Colonic mucosa (tissue), 4 donors: Measurements from ENCODE around the gene GPATCH2L. TPM values are rescaled to one million over a fixed set of nuclear protein-coding genes. Genes with fewer than 3 reads are reported as not detected.

ENCODE experiments used
- DNase-seq: peaks from one replicate; pipeline ENCODE4 v3.0.0-alpha.2; 2020
- H3K27ac ChIP-seq: fragments of 200-600 bp; one replicate; pipeline ENCODE4 v1.8.0; 2021
- H3K27me3 ChIP-seq: fragments of 200-600 bp; one replicate; pipeline ENCODE4 v1.8.0; 2021
- H3K36me3 ChIP-seq: fragments of 200-600 bp; one replicate; pipeline ENCODE4 v1.8.0; 2021
- H3K4me1 ChIP-seq: fragments of 200-600 bp; one replicate; pipeline ENCODE4 v1.8.0; 2021; ENCODE audit warnings: mild to moderate bottlenecking
- H3K4me3 ChIP-seq: fragments of 200-600 bp; one replicate; pipeline ENCODE4 v1.8.0; 2021
- H3K9ac ChIP-seq, 2 donors: one replicate each; pipeline ENCODE4 v1.7.0; 2013; ENCODE audit warnings: control low read depth in 2 of 2, low read depth in 2 of 2, low read length in 2 of 2
- H3K9me3 ChIP-seq: fragments of 200-600 bp; one replicate; pipeline ENCODE4 v1.8.0; 2021
- intact Hi-C: fragments of 100-400 bp; cut with DNase I; formaldehyde crosslinking; loops from one replicate; pipeline ENCODE4 v1.14.1; 2022
- total RNA-seq, 2 donors: library from RNA; stranded (reverse); fragmentation: NEBNext Ultra II Directional in 1 of 2; extraction: Animal tissue kit (Norgen Biotek cat#: 25700) in 1 of 2; gene quantifications; one replicate each; pipeline ENCODE4 v1.2.1, GENCODE V29; 2021
- TF ChIP-seq, protein P1 (sequence below): fragments of 200-600 bp; IDR thresholded peaks from one replicate; pipeline ENCODE4 v1.8.0; 2022; ENCODE audit warnings: antibody characterized with exemption, mild to moderate bottlenecking
- donor health status: healthy.
- donor health status: DM: no; HTN: no; CAD: no.
- donor health status: DM: no; HTN: no; CAD: no.

Gene GPATCH2L
- total RNA-seq, 2 donors from 2014 or later: 33.7 to 34.7 TPM

DNA sequence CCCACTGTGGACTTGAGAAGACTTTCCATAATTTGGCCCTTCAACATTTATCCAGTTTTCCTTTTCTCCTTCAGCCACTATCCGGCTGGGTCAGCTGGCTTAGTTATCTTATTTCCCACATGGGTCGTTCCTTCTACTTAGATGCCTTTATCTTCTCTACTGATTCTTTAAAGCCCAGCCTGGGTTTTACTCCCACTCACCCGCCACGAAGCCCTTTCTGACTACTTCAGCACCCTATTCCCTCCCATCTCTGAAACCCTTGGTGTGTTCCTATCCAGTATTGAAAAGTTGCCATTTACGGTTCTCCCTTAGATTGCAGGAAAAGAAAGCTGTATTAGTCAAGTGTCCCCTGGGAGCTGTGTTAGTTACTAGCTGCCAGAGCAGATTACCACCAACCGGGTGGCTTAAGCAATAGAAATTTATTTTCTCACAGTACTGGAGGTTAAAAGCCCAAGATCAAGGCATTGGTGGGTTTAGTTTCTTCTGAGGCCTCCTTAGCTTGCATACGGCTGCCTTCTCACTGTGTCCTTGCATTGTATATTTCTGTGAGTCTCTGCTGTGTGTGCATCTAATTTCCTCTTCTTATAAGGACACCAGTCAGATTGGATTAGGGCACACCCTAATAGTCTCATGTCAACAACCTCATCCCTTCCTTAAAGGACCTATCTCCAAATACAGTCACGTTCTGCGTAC lies 105.5 kb downstream of the GPATCH2L start:
- TF ChIP-seq, protein P1, sequence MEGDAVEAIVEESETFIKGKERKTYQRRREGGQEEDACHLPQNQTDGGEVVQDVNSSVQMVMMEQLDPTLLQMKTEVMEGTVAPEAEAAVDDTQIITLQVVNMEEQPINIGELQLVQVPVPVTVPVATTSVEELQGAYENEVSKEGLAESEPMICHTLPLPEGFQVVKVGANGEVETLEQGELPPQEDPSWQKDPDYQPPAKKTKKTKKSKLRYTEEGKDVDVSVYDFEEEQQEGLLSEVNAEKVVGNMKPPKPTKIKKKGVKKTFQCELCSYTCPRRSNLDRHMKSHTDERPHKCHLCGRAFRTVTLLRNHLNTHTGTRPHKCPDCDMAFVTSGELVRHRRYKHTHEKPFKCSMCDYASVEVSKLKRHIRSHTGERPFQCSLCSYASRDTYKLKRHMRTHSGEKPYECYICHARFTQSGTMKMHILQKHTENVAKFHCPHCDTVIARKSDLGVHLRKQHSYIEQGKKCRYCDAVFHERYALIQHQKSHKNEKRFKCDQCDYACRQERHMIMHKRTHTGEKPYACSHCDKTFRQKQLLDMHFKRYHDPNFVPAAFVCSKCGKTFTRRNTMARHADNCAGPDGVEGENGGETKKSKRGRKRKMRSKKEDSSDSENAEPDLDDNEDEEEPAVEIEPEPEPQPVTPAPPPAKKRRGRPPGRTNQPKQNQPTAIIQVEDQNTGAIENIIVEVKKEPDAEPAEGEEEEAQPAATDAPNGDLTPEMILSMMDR: no peak
- Histone ChIP-seq H3K27ac (no peak overlapping the region), H3K36me3 (no peaks in the 10 kb centered on the region), H3K9ac (no peak overlapping the region), H3K9me3 (no peaks in the 10 kb centered on the region), H3K4me3 (no peak overlapping the region), H3K4me1 (no peaks in the 10 kb centered on the region), H3K27me3 (no peaks in the 10 kb centered on the region)
- no peak for DNase-seq
- intact Hi-C loops: no loop called here

DNA sequence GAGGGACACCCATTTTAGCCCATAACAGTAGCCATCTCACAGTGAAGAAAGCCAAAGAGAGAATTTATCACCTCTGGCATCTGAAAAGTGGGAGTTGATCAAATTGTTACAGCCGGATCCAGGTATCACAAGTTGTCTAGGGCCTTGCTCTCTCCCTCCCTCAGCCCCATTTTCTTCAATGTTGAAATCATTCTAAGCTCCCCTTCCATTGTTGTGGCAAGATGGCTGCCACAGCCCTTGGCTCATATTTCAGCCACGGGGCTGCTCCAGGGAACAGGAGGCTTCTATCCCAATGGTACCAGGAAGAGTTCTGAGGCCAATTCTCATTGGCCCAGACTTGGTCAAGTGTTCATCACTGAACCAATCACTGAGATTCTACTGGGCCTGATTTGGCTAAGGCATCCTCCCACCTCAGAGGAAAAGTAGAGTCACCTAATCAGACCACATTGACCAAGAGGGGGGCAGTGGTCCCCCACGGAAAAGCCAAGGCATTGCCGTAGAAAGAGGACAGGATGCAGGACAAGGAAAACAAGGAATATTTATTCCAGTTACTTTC lies 106.2 kb downstream of the GPATCH2L start:
- Histone ChIP-seq H3K4me3 (no peak overlapping the region), H3K27ac (no peak overlapping the region), H3K27me3 (no peaks in the 10 kb centered on the region), H3K36me3 (no peaks in the 10 kb centered on the region), H3K9me3 (no peaks in the 10 kb centered on the region), H3K9ac (no peak overlapping the region), H3K4me1 (no peaks in the 10 kb centered on the region)
- TF ChIP-seq, protein P1: no peak
- no peak for DNase-seq
- intact Hi-C loops: no loop called here

DNA sequence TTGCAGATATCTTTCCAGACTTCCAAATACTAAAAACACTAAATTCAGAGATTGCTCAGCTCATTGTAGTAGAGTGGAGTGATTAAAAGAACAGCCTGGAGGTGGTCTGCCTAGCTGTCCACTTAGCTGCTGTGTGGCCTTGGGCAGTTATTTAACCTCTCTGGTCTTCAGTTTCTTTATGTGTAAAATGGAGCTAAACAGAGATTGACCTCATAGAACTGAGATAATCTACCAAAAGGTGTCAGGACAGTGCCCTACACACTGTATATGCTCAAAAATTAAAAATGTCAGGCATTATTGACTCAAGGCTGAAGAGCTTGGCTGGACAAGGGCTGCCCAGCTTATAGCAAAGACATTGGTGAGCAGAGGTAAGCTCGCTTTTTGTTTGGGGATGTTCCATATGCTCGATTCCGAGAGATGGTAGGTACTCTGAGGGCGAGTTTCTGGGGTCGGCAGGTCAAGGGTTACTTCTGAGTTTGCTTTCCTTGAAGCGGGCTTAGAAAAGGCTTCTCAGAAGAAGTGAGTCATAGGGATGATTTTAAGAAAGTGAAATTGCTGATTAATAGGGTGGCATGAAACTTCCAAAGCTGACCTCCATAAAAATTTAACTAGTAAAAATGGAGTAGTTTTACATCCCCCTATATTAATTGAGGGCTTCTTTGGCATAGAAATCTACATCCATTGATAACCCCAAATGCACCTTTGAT lies 107.5 kb downstream of the GPATCH2L start:
- Histone ChIP-seq H3K36me3 (no peaks in the 10 kb centered on the region), H3K9ac (no peak overlapping the region), H3K4me1 (no peaks in the 10 kb centered on the region), H3K27me3 (no peaks in the 10 kb centered on the region), H3K9me3 (no peaks in the 10 kb centered on the region), H3K4me3 (no peak overlapping the region), H3K27ac (no peak overlapping the region)
- TF ChIP-seq, protein P1: no peak
- intact Hi-C loops: no loop called here
- no peak for DNase-seq

DNA sequence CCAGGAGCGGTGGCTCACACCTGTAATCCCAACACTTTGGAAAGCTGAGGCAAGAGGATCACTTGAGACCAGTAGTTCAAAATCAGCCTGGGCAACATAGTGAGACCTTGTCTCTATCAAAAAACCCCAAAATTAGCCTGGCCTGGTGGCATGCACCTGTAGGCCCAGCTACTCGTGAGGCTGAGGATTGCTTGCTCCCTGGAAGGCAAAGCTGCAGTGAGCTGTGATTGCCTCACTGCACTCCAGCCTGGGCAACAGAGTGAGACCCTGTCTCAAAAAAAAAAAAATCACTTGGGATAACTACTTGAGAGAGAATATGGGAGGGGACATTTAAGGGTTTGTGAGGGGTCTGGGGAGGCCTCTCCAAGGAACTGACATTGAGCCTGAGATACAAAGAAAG lies 109.0 kb downstream of the GPATCH2L start:
- Histone ChIP-seq H3K9me3 (no peaks in the 10 kb centered on the region), H3K36me3 (no peaks in the 10 kb centered on the region), H3K9ac (no peak overlapping the region), H3K4me3 (no peak overlapping the region), H3K27me3 (no peaks in the 10 kb centered on the region), H3K4me1 (no peaks in the 10 kb centered on the region), H3K27ac (no peak overlapping the region)
- TF ChIP-seq, protein P1: no peak
- intact Hi-C loops: no loop called here
- DNase-seq: no peak

- intact Hi-C loops: no loop called here
- DNase-seq: no peak
- H3K4me1 ChIP-seq: no peaks in the 10 kb centered on the region
- TF ChIP-seq, protein P1: no peak
- no peaks in the 10 kb centered on the region for H3K9me3 ChIP-seq
- no peaks in the 10 kb centered on the region for H3K36me3 ChIP-seq
- no peak overlapping the region for H3K9ac ChIP-seq
- no peak overlapping the region for H3K27ac ChIP-seq
- H3K27me3 ChIP-seq: no peaks in the 10 kb centered on the region
- H3K4me3 ChIP-seq: no peak overlapping the region
These were observed 109.7 kb downstream of the GPATCH2L start for GRCh38 chr14:76261371-76261811.
